OCI-LY1 (cell line): ENCODE measurements around the gene MCC.

Experiments
- H2AFZ ChIP-seq: fragments of 200-600 bp; sonication (generic), shearing (Covaris generic); 2 replicates; pipeline ENCODE4 v1.6.0; 2014; ENCODE audit warnings: antibody characterized with exemption, mild to moderate bottlenecking, low read length
- H3F3A ChIP-seq: fragments of 200-600 bp; sonication (generic), shearing (Covaris generic); 2 replicates; pipeline ENCODE4 v1.6.0; 2014; ENCODE audit warnings: mild to moderate bottlenecking, antibody characterized with exemption, low read length, moderate library complexity; ENCODE audit not compliant: insufficient read depth
- H3K27ac ChIP-seq: fragments of 200-600 bp; sonication (generic); 2 replicates; pipeline ENCODE4 v1.5.1; 2014; ENCODE audit warnings: low read length, mixed run types, mild to moderate bottlenecking, low read depth; ENCODE audit not compliant: poor library complexity, severe bottlenecking
- H3K27me3 ChIP-seq: fragments of 200-600 bp; sonication (generic); 2 replicates; pipeline ENCODE4 v1.6.0; 2014; ENCODE audit warnings: antibody characterized with exemption, mild to moderate bottlenecking, low read length, moderate library complexity; ENCODE audit not compliant: insufficient read depth
- H3K36me3 ChIP-seq: fragments of 200-600 bp; sonication (generic); 2 replicates; pipeline ENCODE4 v1.6.1; 2014; ENCODE audit warnings: mild to moderate bottlenecking, antibody characterized with exemption, low read length, moderate library complexity, mixed read lengths; ENCODE audit not compliant: insufficient read depth
- H3K4me1 ChIP-seq: fragments of 200-600 bp; sonication (generic); 2 replicates; pipeline ENCODE4 v1.5.1; 2014; ENCODE audit warnings: mild to moderate bottlenecking, low read length, moderate library complexity; ENCODE audit not compliant: insufficient read depth, severe bottlenecking
- H3K4me2 ChIP-seq: fragments of 200-600 bp; sonication (generic), shearing (Covaris generic); 2 replicates; pipeline ENCODE4 v1.6.1; 2014; ENCODE audit warnings: low read length
- H3K4me3 ChIP-seq: fragments of 200-600 bp; sonication (generic); 2 replicates; pipeline ENCODE4 v1.5.1; 2014; ENCODE audit warnings: low read length, low read depth, mild to moderate bottlenecking, mixed read lengths; ENCODE audit not compliant: poor library complexity, severe bottlenecking
- H3K79me2 ChIP-seq: fragments of 200-600 bp; shearing (Covaris generic); 2 replicates; pipeline ENCODE4 v1.6.1; 2016; ENCODE audit warnings: mixed run types, low read length, mixed read lengths; ENCODE audit not compliant: insufficient read depth
- H3K9ac ChIP-seq: fragments of 200-600 bp; sonication (generic), shearing (Covaris generic); 2 replicates; pipeline ENCODE4 v1.6.1; 2014; ENCODE audit warnings: mild to moderate bottlenecking, low read length, mixed read lengths
- H3K9me2 ChIP-seq: fragments of 200-600 bp; sonication (generic), shearing (Covaris generic); 2 replicates; pipeline ENCODE4 v1.6.1; 2014; ENCODE audit warnings: low read depth, mild to moderate bottlenecking, low read length, mixed read lengths
- H3K9me3 ChIP-seq: fragments of 200-600 bp; shearing (Covaris generic); 2 replicates; pipeline ENCODE4 v1.6.1; 2014; ENCODE audit warnings: low read length, mixed read lengths
- H4K20me1 ChIP-seq: fragments of 200-600 bp; sonication (generic), shearing (Covaris generic); 2 replicates; pipeline ENCODE4 v1.6.0; 2016; ENCODE audit warnings: mild to moderate bottlenecking, low read length; ENCODE audit not compliant: insufficient read depth
- EZH2 ChIP-seq: fragments of 200-600 bp; sonication (generic), shearing (Covaris generic); IDR thresholded peaks from 2 replicates; pipeline ENCODE4 v1.8.0; 2017; ENCODE audit warnings: borderline replicate concordance, mixed run types, mild to moderate bottlenecking, antibody characterized with exemption, low read length, moderate library complexity, mixed read lengths
- TF ChIP-seq, protein P1 (sequence below): fragments of 200-600 bp; sonication (generic), shearing (Covaris generic); IDR thresholded peaks from 2 replicates; pipeline ENCODE4 v1.5.1; 2017; ENCODE audit warnings: mild to moderate bottlenecking, antibody characterized with exemption, low read length, moderate library complexity, mixed read lengths

Gene MCC

DNA sequence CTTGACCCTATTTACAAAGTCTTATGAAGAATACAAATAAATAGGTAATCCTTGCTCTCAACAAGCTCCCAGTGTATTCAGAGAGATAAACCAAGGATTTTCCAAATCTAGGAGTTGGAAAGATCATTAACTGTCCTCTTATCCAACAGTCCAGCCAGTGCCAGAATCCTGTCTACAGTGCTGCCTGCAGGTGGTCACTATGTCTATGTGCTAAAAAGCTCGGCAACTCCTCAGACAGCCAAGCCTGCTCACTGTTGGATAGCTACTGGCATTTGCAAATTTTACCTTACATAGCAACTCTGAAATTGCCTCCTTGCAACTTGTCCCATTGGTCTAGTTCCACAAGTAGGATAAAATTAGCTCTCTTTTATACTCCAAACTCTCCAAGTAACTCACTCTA, 324.2 kb downstream of the MCC start:
- no peaks in the 10 kb centered on the region for H3K79me2 ChIP-seq
- no peak overlapping the region for H3K4me3 ChIP-seq
- no peak overlapping the region for H3K27ac ChIP-seq
- no peaks in the 10 kb centered on the region for H3K27me3 ChIP-seq
- H3F3A ChIP-seq = no peaks in the 10 kb centered on the region
- H4K20me1 ChIP-seq = no peaks in the 10 kb centered on the region
- no peaks in the 10 kb centered on the region for H3K9me3 ChIP-seq
- no peaks in the 10 kb centered on the region for H3K9me2 ChIP-seq
- H3K36me3 ChIP-seq = no peaks in the 10 kb centered on the region
- no peak overlapping the region for H2AFZ ChIP-seq
- H3K4me2 ChIP-seq = no peak overlapping the region
- H3K9ac ChIP-seq = no peak overlapping the region
- TF ChIP-seq, protein P1, sequence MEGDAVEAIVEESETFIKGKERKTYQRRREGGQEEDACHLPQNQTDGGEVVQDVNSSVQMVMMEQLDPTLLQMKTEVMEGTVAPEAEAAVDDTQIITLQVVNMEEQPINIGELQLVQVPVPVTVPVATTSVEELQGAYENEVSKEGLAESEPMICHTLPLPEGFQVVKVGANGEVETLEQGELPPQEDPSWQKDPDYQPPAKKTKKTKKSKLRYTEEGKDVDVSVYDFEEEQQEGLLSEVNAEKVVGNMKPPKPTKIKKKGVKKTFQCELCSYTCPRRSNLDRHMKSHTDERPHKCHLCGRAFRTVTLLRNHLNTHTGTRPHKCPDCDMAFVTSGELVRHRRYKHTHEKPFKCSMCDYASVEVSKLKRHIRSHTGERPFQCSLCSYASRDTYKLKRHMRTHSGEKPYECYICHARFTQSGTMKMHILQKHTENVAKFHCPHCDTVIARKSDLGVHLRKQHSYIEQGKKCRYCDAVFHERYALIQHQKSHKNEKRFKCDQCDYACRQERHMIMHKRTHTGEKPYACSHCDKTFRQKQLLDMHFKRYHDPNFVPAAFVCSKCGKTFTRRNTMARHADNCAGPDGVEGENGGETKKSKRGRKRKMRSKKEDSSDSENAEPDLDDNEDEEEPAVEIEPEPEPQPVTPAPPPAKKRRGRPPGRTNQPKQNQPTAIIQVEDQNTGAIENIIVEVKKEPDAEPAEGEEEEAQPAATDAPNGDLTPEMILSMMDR = no peak
- no peak for TF ChIP-seq EZH2
- no peaks in the 10 kb centered on the region for H3K4me1 ChIP-seq

DNA sequence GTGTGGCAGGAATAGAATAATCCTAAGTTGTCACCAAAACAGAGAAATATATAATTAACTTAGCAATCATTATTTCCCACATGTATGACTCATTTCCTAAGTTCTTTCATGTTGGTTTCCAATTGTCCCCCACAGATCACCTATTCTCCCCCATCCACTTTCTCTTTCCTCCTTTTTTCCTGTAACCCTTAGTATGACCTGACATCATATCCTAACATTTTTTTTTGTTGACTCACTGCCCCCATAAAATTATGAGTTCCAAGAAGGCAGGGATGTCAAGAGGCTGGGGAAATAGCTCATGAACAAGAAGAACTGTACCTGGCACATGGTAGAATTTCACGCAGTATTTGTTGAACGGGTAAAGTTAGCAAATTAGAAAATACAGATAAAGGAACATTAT, 324.9 kb downstream of the MCC start:
- Histone ChIP-seq H4K20me1 (no peaks in the 10 kb centered on the region), H3K27me3 (no peaks in the 10 kb centered on the region), H3K27ac (no peak overlapping the region), H3K4me2 (no peak overlapping the region), H3K79me2 (no peaks in the 10 kb centered on the region), H3K9me3 (no peaks in the 10 kb centered on the region), H3K9ac (no peak overlapping the region), H3F3A (no peaks in the 10 kb centered on the region), H2AFZ (no peak overlapping the region), H3K9me2 (no peaks in the 10 kb centered on the region), H3K4me3 (no peak overlapping the region), H3K36me3 (no peaks in the 10 kb centered on the region), H3K4me1 (no peaks in the 10 kb centered on the region)
- TF ChIP-seq EZH2 = no peak
- TF ChIP-seq, protein P1 = no peak

DNA sequence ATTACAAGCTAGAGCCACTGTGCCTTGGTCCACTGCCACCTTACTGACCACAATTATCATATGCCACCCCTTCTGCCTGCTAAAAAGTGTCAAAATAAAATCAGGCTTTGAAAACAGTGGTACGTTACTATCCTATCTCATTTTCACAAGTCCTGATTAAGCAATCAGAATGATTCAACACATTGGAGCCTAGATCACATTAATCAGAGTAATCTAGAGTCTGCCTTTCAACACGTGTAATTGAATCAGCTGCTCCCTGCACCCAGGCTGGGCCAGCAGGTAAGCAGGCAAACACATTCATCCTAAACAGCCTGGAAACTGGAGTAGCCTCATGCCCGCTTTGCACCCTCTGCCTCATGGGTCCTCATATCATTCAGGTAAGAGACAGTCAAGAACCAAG, 325.5 kb downstream of the MCC start:
- Histone ChIP-seq H3K9ac (no peak overlapping the region), H3K4me1 (no peaks in the 10 kb centered on the region), H3K36me3 (no peaks in the 10 kb centered on the region), H3K27ac (no peak overlapping the region), H3F3A (no peaks in the 10 kb centered on the region), H3K79me2 (no peaks in the 10 kb centered on the region), H3K9me3 (no peaks in the 10 kb centered on the region), H3K9me2 (no peaks in the 10 kb centered on the region), H3K4me2 (no peak overlapping the region), H3K4me3 (no peak overlapping the region), H4K20me1 (no peaks in the 10 kb centered on the region), H2AFZ (no peak overlapping the region), H3K27me3 (no peaks in the 10 kb centered on the region)
- TF ChIP-seq, protein P1 = no peak
- TF ChIP-seq EZH2 = no peak
